ENCODE data around the gene PNMA6E.

- TF ChIP-seq NFE2L1 (tag; IDR thresholded peaks at IDR 0.05; ENCODE audit: borderline replicate concordance, low read depth) (no peak), JUND (IDR thresholded peaks at IDR 0.05; ENCODE audit: borderline replicate concordance, low read depth, low read length) (no peak), JUND (tag; IDR thresholded peaks at IDR 0.05; ENCODE audit: borderline replicate concordance, low read depth, low read length) (no peak), EP300 (IDR thresholded peaks at IDR 0.05; ENCODE audit: low read length) (no peak), CTCF (IDR thresholded peaks at IDR 0.05 in 2 of 3, conservative IDR thresholded peaks at IDR 0.05 in 1 of 3; ENCODE audit: insufficient read depth in 2 of 3, low read depth in 1 of 3, low read length in 3 of 3) (no peak), BRF2 (IDR thresholded peaks at IDR 0.05; ENCODE audit: borderline replicate concordance, insufficient read depth, insufficient read length) (no peak), FUS (optimal IDR thresholded peaks at IDR 0.05; ENCODE audit: low read depth, low read length) (no peak)
Measured at GRCh38 chrX:153411255-153411987, 10.3 kb upstream of the PNMA6E start, which contains the start of gene ZFP92.

All from K562 (cell line).